ENCODE data around the gene FUT8.

FUT8 gene

DNA sequence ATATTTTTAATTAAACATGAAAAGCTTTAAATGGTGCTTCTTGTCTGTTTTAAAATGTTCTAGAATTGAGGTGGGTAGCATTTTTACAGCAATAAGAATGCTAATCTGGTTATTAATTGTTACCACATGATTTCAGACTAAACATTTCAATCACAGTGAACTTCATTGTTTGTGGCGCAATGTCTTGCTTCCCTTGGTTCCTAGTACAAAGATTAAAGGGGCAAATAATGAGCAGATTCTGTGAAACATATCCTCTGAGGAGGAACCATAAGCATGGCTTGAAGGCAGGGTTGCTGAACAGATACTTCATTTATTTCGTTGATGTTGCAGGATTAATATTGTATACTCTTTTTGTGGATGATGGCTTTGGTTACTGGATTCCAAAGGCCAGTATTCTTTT lies 162.1 kb downstream of the FUT8 start:
- TF ChIP-seq, protein P1, sequence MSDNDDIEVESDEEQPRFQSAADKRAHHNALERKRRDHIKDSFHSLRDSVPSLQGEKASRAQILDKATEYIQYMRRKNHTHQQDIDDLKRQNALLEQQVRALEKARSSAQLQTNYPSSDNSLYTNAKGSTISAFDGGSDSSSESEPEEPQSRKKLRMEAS (IDR thresholded peaks at IDR 0.05): no peak
- TF ChIP-seq CREB1 (IDR thresholded peaks at IDR 0.05; ENCODE audit: low read depth) (no peak), RAD21 (IDR thresholded peaks at IDR 0.05; ENCODE audit: low read depth) (no peak), TAF1 (IDR thresholded peaks at IDR 0.05; ENCODE audit: low read depth) (no peak), CEBPB (IDR thresholded peaks at IDR 0.05) (no peak), ZBTB7A (IDR thresholded peaks at IDR 0.05; ENCODE audit: low read depth) (no peak), FOXM1 (IDR thresholded peaks at IDR 0.05; ENCODE audit: borderline replicate concordance, low read depth) (no peak), NFIC (IDR thresholded peaks at IDR 0.05) (no peak), EGR1 (IDR thresholded peaks at IDR 0.05) (no peak), REST (IDR thresholded peaks at IDR 0.05; ENCODE audit: low read depth) (no peak), YY1 (IDR thresholded peaks at IDR 0.05; ENCODE audit: low read depth) (no peak)
- TF ChIP-seq, protein P2, sequence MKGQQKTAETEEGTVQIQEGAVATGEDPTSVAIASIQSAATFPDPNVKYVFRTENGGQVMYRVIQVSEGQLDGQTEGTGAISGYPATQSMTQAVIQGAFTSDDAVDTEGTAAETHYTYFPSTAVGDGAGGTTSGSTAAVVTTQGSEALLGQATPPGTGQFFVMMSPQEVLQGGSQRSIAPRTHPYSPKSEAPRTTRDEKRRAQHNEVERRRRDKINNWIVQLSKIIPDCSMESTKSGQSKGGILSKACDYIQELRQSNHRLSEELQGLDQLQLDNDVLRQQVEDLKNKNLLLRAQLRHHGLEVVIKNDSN (IDR thresholded peaks at IDR 0.05): no peak

DNA sequence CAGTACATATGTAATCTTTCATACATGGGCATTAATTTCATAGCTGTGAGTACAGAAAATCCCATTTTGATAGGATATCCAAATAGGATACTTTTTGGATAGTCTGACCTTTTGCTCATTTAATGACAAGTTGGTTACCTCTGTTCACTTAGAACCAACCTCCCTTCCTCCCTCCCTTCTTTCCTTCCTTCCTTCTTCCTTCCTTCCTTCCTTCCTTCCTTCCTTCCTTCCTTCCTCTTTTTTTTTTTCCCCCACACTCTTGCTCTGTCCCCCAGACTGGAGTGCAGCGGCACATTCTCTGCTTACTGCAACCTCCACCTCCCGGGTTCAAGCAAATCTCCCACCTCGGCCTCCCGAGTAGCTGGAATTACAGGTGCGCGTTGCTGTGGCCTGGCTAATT lies 162.9 kb downstream of the FUT8 start:
- TF ChIP-seq FOXM1 (IDR thresholded peaks at IDR 0.05; ENCODE audit: borderline replicate concordance, low read depth) (no peak), CREB1 (IDR thresholded peaks at IDR 0.05; ENCODE audit: low read depth) (no peak), RAD21 (IDR thresholded peaks at IDR 0.05; ENCODE audit: low read depth) (no peak), NFIC (IDR thresholded peaks at IDR 0.05) (no peak), CEBPB (IDR thresholded peaks at IDR 0.05) (no peak), YY1 (IDR thresholded peaks at IDR 0.05; ENCODE audit: low read depth) (no peak), EP300 (IDR thresholded peaks at IDR 0.05; ENCODE audit: borderline replicate concordance) (no peak), REST (IDR thresholded peaks at IDR 0.05; ENCODE audit: low read depth) (no peak), TAF1 (IDR thresholded peaks at IDR 0.05; ENCODE audit: low read depth) (no peak), TEAD4 (IDR thresholded peaks at IDR 0.05) (no peak)
- TF ChIP-seq, protein P1 (IDR thresholded peaks at IDR 0.05): no peak

DNA sequence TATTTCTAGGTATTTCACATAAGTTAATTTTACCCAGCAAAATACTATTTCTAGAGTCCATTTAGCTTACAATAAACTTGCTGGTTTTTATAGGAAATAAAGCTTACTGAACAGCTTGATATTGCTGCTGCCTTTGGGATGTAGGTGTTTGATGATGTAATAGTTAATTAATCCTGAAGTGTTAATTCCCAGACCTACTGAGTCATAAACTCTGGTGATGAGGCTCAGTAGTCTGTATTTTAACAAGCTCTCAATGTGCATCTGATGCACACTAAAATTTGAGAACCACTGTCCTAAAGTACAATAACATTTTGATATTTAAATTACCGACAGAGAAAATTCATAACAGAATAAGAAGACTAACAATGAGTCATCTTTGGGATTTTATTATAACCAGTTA lies 168.4 kb downstream of the FUT8 start:
- TF ChIP-seq, protein P2 (IDR thresholded peaks at IDR 0.05): no peak
- TF ChIP-seq EP300 (IDR thresholded peaks at IDR 0.05; ENCODE audit: borderline replicate concordance) (no peak), TAF1 (IDR thresholded peaks at IDR 0.05; ENCODE audit: low read depth) (no peak), TEAD4 (IDR thresholded peaks at IDR 0.05) (no peak), RAD21 (IDR thresholded peaks at IDR 0.05; ENCODE audit: low read depth) (no peak), YY1 (IDR thresholded peaks at IDR 0.05; ENCODE audit: low read depth) (no peak), ZBTB7A (IDR thresholded peaks at IDR 0.05; ENCODE audit: low read depth) (no peak), TCF12 (IDR thresholded peaks at IDR 0.05; ENCODE audit: low read depth) (no peak), FOXM1 (IDR thresholded peaks at IDR 0.05; ENCODE audit: borderline replicate concordance, low read depth) (no peak), CEBPB (IDR thresholded peaks at IDR 0.05) (no peak), REST (IDR thresholded peaks at IDR 0.05; ENCODE audit: low read depth) (no peak), CREB1 (IDR thresholded peaks at IDR 0.05; ENCODE audit: low read depth) (no peak), NFIC (IDR thresholded peaks at IDR 0.05) (no peak), EGR1 (IDR thresholded peaks at IDR 0.05) (no peak)
- TF ChIP-seq, protein P1 (IDR thresholded peaks at IDR 0.05): no peak

GRCh38 chr14:65581378-65581777 lies 168.8 kb downstream of the FUT8 start:
- TF ChIP-seq EP300 (IDR thresholded peaks at IDR 0.05; ENCODE audit: borderline replicate concordance) (no peak), CREB1 (IDR thresholded peaks at IDR 0.05; ENCODE audit: low read depth) (no peak), RAD21 (IDR thresholded peaks at IDR 0.05; ENCODE audit: low read depth) (no peak), TEAD4 (IDR thresholded peaks at IDR 0.05) (no peak), TCF12 (IDR thresholded peaks at IDR 0.05; ENCODE audit: low read depth) (no peak), YY1 (IDR thresholded peaks at IDR 0.05; ENCODE audit: low read depth) (no peak), REST (IDR thresholded peaks at IDR 0.05; ENCODE audit: low read depth) (no peak), ZBTB7A (IDR thresholded peaks at IDR 0.05; ENCODE audit: low read depth) (no peak), NFIC (IDR thresholded peaks at IDR 0.05) (no peak), EGR1 (IDR thresholded peaks at IDR 0.05) (no peak), CEBPB (IDR thresholded peaks at IDR 0.05) (no peak), TAF1 (IDR thresholded peaks at IDR 0.05; ENCODE audit: low read depth) (no peak), FOXM1 (IDR thresholded peaks at IDR 0.05; ENCODE audit: borderline replicate concordance, low read depth) (no peak)
- TF ChIP-seq, protein P2 (IDR thresholded peaks at IDR 0.05): no peak
- TF ChIP-seq, protein P1 (IDR thresholded peaks at IDR 0.05): no peak

Measured in Ishikawa (cell line).